ENCODE data around the gene KRT26.

GRCh38 chr17:40817103-40817682, 45.2 kb upstream of the KRT26 start:
- TF ChIP-seq SUZ12 (IDR thresholded peaks at IDR 0.05; ENCODE audit: unreplicated experiment) (no peak), RAD21 (IDR thresholded peaks at IDR 0.05; ENCODE audit: insufficient read depth, low read depth, low read length) (no peak), CTCF (IDR thresholded peaks at IDR 0.05 in 2 of 3, conservative IDR thresholded peaks at IDR 0.05 in 1 of 3; ENCODE audit: control insufficient read depth in 2 of 3, extremely low read depth in 1 of 3, insufficient read depth in 1 of 3, low read depth in 3 of 3, low read length in 3 of 3) (no peak), KDM1A (IDR thresholded peaks at IDR 0.05; ENCODE audit: borderline replicate concordance) (no peak)

Measured in GM12878 (cell line).